ENCODE results near the gene MYG1.
"Not testable (repeated sequence)": the region's sequence is repeated elsewhere in the genome, so short reads cannot be mapped to it uniquely, and the experiment has no call there.

The MYG1 gene

DNA sequence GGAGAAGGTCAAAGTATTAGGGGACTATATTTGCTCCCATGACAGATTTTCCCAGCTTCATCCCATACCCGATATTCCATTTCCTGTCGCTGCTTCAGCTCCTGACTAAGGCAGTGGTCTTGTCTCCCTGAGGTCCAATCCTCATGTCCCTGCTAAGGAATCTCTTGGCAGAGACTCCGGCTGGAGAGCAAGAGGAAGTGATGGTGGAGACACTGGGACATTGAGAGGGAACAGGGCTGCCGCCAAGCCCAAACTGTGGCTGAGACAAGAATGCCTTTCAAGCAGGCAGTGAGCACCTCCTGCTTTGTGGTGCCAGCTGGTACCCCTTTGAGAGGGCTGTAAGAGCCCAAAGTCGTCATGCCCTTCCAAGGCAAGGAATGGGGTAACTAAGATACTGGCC, 31.2 kb downstream of the MYG1 start:
- Histone ChIP-seq H3K36me3 (replicated peaks; ENCODE audit: insufficient read depth, low read length) (no peaks in the 10 kb centered on the region), H2AFZ (ENCODE audit: low read length) (no peak overlapping the region), H3K4me3 (ENCODE audit: low read length) (no peak overlapping the region), H3K9me2 (replicated peaks; ENCODE audit: insufficient read depth, low read length) (no peaks in the 10 kb centered on the region), H3K9ac (ENCODE audit: low read length) (no peak overlapping the region), H3K79me2 (ENCODE audit: low read length) (no peaks in the 10 kb centered on the region), H3K9me3 (replicated peaks; ENCODE audit: insufficient read depth, low read length) (no peaks in the 10 kb centered on the region), H3K4me1 (ENCODE audit: low read length) (no peaks in the 10 kb centered on the region), H3K4me2 (ENCODE audit: low read depth, low read length) (no peak overlapping the region), H3K27ac (ENCODE audit: low read length) (no peak overlapping the region), H3F3A (ENCODE audit: insufficient read depth, low read length) (no peaks in the 10 kb centered on the region), H4K20me1 (ENCODE audit: insufficient read depth, low read length) (no peaks in the 10 kb centered on the region), H3K27me3 (replicated peaks; ENCODE audit: insufficient read depth, low read length) (peaks cover under 1% of the 10 kb centered on the region; the same call in 1 of the 2 replicates)
- DNase-seq, result no peak
- TF ChIP-seq EZH2 (optimal IDR thresholded peaks at IDR 0.05; ENCODE audit: low read depth, low read length) (no peak), EZH2phosphoT487 (IDR thresholded peaks at IDR 0.05; ENCODE audit: low read length) (no peak)
- TF ChIP-seq, protein P1, sequence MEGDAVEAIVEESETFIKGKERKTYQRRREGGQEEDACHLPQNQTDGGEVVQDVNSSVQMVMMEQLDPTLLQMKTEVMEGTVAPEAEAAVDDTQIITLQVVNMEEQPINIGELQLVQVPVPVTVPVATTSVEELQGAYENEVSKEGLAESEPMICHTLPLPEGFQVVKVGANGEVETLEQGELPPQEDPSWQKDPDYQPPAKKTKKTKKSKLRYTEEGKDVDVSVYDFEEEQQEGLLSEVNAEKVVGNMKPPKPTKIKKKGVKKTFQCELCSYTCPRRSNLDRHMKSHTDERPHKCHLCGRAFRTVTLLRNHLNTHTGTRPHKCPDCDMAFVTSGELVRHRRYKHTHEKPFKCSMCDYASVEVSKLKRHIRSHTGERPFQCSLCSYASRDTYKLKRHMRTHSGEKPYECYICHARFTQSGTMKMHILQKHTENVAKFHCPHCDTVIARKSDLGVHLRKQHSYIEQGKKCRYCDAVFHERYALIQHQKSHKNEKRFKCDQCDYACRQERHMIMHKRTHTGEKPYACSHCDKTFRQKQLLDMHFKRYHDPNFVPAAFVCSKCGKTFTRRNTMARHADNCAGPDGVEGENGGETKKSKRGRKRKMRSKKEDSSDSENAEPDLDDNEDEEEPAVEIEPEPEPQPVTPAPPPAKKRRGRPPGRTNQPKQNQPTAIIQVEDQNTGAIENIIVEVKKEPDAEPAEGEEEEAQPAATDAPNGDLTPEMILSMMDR (IDR thresholded peaks at IDR 0.05; ENCODE audit: low read length), result no peak

DNA sequence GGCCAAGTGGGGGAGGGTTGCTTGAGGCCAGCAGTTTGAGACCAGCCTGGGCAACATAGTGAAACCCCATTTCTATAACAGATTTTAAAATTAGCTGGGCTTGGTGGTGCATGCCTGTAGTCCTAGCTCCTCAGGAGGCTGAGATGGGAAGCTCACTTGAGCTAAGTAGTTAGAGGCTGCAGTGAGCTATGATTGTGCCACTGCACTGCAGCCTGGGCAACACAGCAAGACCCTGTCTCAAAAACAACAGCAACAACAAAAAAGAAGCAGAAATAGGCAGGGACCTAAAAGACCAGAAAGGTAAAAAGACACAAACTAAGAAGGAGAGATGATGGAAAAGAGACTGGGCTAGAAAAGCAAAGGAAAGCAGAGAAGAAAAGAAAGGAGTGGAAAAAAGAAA, 32.8 kb downstream of the MYG1 start:
- H4K20me1 ChIP-seq (ENCODE audit: insufficient read depth, low read length); H3K36me3 ChIP-seq (replicated peaks; ENCODE audit: insufficient read depth, low read length); H3K4me1 ChIP-seq (ENCODE audit: low read length); H3K9me2 ChIP-seq (replicated peaks; ENCODE audit: insufficient read depth, low read length); H3F3A ChIP-seq (ENCODE audit: insufficient read depth, low read length); H3K27me3 ChIP-seq (replicated peaks; ENCODE audit: insufficient read depth, low read length); H2AFZ ChIP-seq (ENCODE audit: low read length); H3K9me3 ChIP-seq (replicated peaks; ENCODE audit: insufficient read depth, low read length); H3K4me2 ChIP-seq (ENCODE audit: low read depth, low read length); H3K4me3 ChIP-seq (ENCODE audit: low read length); H3K27ac ChIP-seq (ENCODE audit: low read length); H3K9ac ChIP-seq (ENCODE audit: low read length); H3K79me2 ChIP-seq (ENCODE audit: low read length); DNase-seq: not testable (repeated sequence)

DNA sequence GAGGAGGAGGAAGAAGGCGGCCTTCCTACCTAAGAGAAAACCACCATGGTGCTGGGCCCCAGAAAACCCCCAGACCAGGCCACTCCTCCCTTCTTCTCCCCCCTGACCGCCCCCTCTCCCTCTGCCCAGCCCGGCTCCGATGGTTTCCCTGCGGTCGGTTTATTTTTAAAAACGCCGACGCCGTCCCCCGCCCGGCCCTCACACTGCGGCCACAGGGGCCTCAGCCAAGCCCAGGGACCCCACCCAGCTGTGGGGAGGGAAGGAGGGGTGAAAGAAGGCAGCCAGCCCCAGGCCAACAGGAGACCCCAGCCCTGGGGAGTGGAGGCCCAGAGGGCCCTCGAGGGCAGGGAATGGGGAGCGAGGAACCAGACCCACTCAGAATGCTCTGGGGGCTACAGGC, 33.2 kb downstream of the MYG1 start:
- TF ChIP-seq EZH2phosphoT487 (IDR thresholded peaks at IDR 0.05; ENCODE audit: low read length), result no peak
- TF ChIP-seq, protein P1 (IDR thresholded peaks at IDR 0.05; ENCODE audit: low read length), result no peak
- H3K9me3 ChIP-seq (replicated peaks; ENCODE audit: insufficient read depth, low read length), result no peaks in the 10 kb centered on the region
- peaks cover 4% of the 10 kb centered on the region; the same call in 1 of the 2 replicates for H3K27me3 ChIP-seq (replicated peaks; ENCODE audit: insufficient read depth, low read length)
- no peaks in the 10 kb centered on the region for H3K79me2 ChIP-seq (ENCODE audit: low read length)
- no peaks in the 10 kb centered on the region for H3K36me3 ChIP-seq (replicated peaks; ENCODE audit: insufficient read depth, low read length)
- H4K20me1 ChIP-seq (ENCODE audit: insufficient read depth, low read length), result no peaks in the 10 kb centered on the region
- H3K9me2 ChIP-seq (replicated peaks; ENCODE audit: insufficient read depth, low read length), result no peaks in the 10 kb centered on the region
- H2AFZ ChIP-seq (ENCODE audit: low read length), result no peak overlapping the region
- H3F3A ChIP-seq (ENCODE audit: insufficient read depth, low read length), result no peaks in the 10 kb centered on the region
- no peak overlapping the region for H3K27ac ChIP-seq (ENCODE audit: low read length)
- no peak for DNase-seq
- no peak overlapping the region for H3K9ac ChIP-seq (ENCODE audit: low read length)
- H3K4me1 ChIP-seq (ENCODE audit: low read length), result no peaks in the 10 kb centered on the region
- H3K4me3 ChIP-seq (ENCODE audit: low read length), result no peak overlapping the region
- no peak overlapping the region for H3K4me2 ChIP-seq (ENCODE audit: low read depth, low read length)

DNA sequence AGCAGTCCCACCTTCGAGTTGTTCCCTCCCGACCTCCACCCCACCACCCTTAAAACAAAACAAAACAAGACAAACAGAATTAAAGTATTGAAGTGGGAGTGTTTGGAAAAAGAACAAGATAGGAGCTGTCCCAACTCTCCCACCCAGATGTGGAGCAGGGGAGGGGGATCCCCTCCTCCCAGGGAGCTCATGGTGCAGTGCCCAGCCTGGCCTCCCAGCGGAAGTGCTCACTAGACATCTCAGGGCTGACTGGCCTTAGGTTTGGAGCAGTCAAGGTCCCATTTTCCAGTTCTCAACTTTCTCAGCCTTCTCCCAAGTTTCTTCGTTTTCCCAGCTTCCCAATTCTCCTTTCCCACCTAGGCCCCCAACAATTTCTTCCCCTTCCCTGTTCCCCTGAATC, 33.8 kb downstream of the MYG1 start:
- TF ChIP-seq, protein P1 (IDR thresholded peaks at IDR 0.05; ENCODE audit: low read length), result no peak
- TF ChIP-seq EZH2 (optimal IDR thresholded peaks at IDR 0.05; ENCODE audit: low read depth, low read length) (no peak), EZH2phosphoT487 (IDR thresholded peaks at IDR 0.05; ENCODE audit: low read length) (no peak)
- no peak overlapping the region for H3K4me2 ChIP-seq (ENCODE audit: low read depth, low read length)
- H3K4me3 ChIP-seq (ENCODE audit: low read length), result no peak overlapping the region
- H3K9ac ChIP-seq (ENCODE audit: low read length), result no peak overlapping the region
- H3K36me3 ChIP-seq (replicated peaks; ENCODE audit: insufficient read depth, low read length), result no peaks in the 10 kb centered on the region
- H3K27ac ChIP-seq (ENCODE audit: low read length), result no peak overlapping the region
- peaks cover 10% of the 10 kb centered on the region; the same call in 1 of the 2 replicates for H3K27me3 ChIP-seq (replicated peaks; ENCODE audit: insufficient read depth, low read length)
- no peaks in the 10 kb centered on the region for H3K9me2 ChIP-seq (replicated peaks; ENCODE audit: insufficient read depth, low read length)
- no peak for DNase-seq
- H3K4me1 ChIP-seq (ENCODE audit: low read length), result no peaks in the 10 kb centered on the region
- no peak overlapping the region for H2AFZ ChIP-seq (ENCODE audit: low read length)
- no peaks in the 10 kb centered on the region for H3K79me2 ChIP-seq (ENCODE audit: low read length)
- no peaks in the 10 kb centered on the region for H3K9me3 ChIP-seq (replicated peaks; ENCODE audit: insufficient read depth, low read length)
- no peaks in the 10 kb centered on the region for H4K20me1 ChIP-seq (ENCODE audit: insufficient read depth, low read length)
- H3F3A ChIP-seq (ENCODE audit: insufficient read depth, low read length), result no peaks in the 10 kb centered on the region
